Measurements from ENCODE around the gene C4orf50.

Gene C4orf50

DNA sequence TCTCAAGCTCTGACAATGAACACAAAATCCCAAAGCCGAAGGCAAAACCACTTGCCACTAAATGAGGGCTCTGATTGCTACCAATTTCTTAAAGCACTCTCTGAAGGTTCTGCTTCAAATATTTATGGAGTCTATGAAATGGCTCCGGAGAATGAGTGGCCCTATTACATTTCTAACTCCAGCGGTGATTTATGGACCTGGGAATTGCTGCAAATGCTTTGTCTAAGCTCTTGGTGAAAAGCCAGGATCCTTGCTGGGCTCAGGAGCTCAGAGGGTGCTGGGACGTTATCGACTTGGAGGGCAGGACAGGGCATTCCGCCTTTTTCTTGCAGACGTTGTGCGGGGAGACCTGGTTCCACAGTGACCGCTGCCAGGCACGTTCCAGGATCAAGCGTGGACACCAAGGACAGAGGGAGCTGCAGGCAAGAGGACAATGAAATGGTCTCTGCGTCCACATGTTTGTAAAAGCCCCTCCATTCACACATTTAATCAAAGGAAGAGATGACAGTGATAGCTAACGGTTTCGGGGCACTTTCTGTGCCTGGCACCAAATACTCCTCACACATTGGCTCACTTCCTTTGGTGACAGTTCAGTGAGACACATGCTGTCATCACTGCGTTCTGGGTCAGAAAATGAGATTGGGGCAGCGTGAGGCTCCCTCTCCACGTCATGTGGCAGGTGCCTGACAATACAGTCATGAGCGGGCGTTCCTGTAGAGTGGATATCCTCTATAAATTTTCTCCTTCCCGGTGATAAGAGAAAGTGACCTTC is 58.8 kb downstream of the C4orf50 start:
- no peak for DNase-seq
- TF ChIP-seq, protein P1, sequence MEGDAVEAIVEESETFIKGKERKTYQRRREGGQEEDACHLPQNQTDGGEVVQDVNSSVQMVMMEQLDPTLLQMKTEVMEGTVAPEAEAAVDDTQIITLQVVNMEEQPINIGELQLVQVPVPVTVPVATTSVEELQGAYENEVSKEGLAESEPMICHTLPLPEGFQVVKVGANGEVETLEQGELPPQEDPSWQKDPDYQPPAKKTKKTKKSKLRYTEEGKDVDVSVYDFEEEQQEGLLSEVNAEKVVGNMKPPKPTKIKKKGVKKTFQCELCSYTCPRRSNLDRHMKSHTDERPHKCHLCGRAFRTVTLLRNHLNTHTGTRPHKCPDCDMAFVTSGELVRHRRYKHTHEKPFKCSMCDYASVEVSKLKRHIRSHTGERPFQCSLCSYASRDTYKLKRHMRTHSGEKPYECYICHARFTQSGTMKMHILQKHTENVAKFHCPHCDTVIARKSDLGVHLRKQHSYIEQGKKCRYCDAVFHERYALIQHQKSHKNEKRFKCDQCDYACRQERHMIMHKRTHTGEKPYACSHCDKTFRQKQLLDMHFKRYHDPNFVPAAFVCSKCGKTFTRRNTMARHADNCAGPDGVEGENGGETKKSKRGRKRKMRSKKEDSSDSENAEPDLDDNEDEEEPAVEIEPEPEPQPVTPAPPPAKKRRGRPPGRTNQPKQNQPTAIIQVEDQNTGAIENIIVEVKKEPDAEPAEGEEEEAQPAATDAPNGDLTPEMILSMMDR (IDR thresholded peaks at IDR 0.05): no peak

DNA sequence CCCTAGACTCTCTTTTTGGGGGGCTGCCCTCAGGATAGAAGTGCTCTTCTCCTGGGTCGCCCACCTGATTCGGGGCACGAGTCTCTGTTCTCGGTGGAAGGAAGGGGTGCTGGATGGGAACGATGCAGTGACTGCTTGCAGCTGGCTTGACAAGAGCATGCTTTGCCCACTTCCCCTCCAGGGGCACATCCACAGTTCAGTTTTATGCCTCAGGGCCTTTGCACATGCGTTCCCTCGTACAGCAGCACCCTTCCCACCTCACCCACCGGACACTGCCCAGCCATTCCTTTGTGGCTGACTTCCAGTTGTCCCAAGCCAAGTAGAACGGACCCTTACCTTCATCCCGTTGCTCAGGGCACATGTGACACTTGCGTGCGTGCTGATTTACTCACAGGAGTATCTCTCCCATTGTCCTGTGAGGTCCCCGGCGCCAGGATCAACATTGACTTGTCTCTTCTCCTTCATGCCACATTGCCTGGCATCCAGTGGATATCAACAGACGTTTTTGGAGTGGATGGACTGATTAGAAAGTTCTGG is 60.0 kb downstream of the C4orf50 start:
- Histone ChIP-seq H3K4me3 (no peak overlapping the region), H3K4me1 (peaks cover 0 to 7% (median 0%) of the 10 kb centered on the region in 4 donors), H3K36me3 (no peaks in the 10 kb centered on the region), H3K27me3 (peaks cover 0 to 58% of the 10 kb centered on the region in 2 donors), H3K27ac (no peak overlapping the region), H3K9me3 (no peaks in the 10 kb centered on the region)
- TF ChIP-seq, protein P1 (IDR thresholded peaks at IDR 0.05): no peak
- DNase-seq: no peak
- intact Hi-C loops (cut with DNase I; ENCODE audit: low total_unique reads): no loop called here

More for the DNA sequence above, 58.8 kb downstream of the C4orf50 start:
- no peaks in the 10 kb centered on the region for H3K9me3 ChIP-seq
- intact Hi-C loops (cut with DNase I; ENCODE audit: low total_unique reads): no loop called here
- peaks cover 0 to 7% (median 0%) of the 10 kb centered on the region in 4 donors for H3K4me1 ChIP-seq
- H3K36me3 ChIP-seq: no peaks in the 10 kb centered on the region
- no peak overlapping the region for H3K27ac ChIP-seq
- no peak overlapping the region for H3K4me3 ChIP-seq
- H3K27me3 ChIP-seq: peaks cover 0 to 50% of the 10 kb centered on the region in 2 donors

DNA sequence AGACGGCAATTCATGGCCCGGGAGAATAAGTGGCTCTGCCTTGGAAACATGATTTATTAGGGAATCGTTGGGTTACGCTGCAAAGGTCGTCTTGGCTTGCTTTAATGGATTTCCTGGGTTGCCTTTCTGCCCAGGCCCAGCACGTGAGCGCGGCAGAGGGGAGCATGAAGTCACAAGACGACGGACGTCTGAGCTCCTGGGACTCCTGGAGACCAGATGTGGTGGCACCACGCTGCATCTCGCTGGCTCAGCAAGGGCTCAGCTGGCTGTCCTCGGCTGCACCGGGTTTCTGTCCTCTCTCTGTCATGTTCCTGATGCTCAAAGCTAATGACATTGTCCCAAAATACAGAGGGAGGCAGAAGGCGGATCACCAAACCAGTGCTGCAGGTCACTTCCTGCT is 61.2 kb downstream of the C4orf50 start:
- DNase-seq: no peak
- peaks cover 0 to 55% of the 10 kb centered on the region in 2 donors for H3K27me3 ChIP-seq
- intact Hi-C loops (cut with DNase I; ENCODE audit: low total_unique reads): no loop called here
- TF ChIP-seq, protein P1 (IDR thresholded peaks at IDR 0.05): no peak
- H3K4me1 ChIP-seq: peaks cover 0 to 7% (median 0%) of the 10 kb centered on the region in 4 donors
- no peak overlapping the region for H3K4me3 ChIP-seq
- no peaks in the 10 kb centered on the region for H3K9me3 ChIP-seq
- H3K36me3 ChIP-seq: no peaks in the 10 kb centered on the region
- no peak overlapping the region for H3K27ac ChIP-seq

DNA sequence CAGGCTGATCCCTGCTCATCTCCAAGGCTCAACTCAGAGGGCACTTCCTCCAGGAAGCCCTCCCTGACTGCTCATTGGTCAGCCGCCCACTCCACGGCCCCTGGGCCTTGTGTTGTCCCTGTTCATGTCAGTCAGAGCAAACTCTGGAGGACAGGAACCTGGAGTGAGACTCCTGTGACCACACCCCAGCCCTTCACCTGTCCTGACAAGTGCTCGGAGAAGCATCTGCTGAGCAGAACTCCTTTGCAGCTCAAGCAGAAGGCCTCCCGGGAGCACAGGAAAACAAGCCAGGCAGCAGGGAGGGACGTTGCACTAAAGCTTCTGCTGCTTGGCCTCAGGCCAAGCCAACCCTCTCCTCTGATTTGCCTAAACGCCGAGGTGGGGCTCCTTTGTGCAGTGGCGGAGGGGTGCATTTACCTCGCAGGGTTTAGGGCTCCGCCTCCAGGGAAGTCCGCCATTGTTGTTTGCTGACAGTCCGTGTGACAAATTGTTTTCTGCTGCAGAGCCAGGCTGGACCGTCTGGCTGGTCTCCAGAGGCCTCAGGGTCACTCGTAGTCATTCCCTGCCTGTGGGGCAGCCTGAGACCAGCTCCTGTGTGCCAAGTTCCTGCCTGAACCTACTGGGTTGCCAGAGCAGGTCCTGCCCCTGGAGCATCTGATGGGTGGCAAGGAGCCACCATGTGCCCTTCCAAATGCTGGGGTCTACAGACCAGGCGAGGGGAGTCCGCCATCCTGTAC is 61.8 kb downstream of the C4orf50 start:
- H3K9me3 ChIP-seq: no peaks in the 10 kb centered on the region
- H3K36me3 ChIP-seq: no peaks in the 10 kb centered on the region
- peaks cover 0 to 7% (median 0%) of the 10 kb centered on the region in 4 donors for H3K4me1 ChIP-seq
- peaks cover 0 to 55% of the 10 kb centered on the region in 2 donors for H3K27me3 ChIP-seq
- no peak overlapping the region for H3K27ac ChIP-seq
- DNase-seq: no peak
- H3K4me3 ChIP-seq: no peak overlapping the region
- intact Hi-C loops (cut with DNase I; ENCODE audit: low total_unique reads): no loop called here
- TF ChIP-seq, protein P1 (IDR thresholded peaks at IDR 0.05): no peak

DNA sequence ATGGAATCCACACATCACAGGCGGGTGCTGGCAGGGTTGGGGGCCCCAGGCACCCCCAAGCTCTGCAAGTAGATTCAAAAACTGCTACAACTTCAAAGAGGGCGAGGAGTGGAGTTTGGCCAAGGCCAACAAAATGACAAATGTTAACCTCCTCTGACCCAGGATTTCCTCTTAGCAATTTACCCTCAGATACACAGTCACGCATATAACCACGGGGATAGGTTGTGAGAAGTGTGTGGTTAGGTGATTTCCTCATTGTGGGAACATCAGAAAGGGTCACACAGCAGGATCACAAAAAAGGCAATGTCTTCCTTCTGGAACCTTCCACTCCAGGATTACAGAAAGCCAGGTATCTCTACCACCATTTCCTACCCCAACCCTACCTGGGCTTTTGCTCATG is 62.4 kb downstream of the C4orf50 start:
- Histone ChIP-seq H3K27me3 (peaks cover 0 to 55% of the 10 kb centered on the region in 2 donors), H3K9me3 (no peaks in the 10 kb centered on the region), H3K4me1 (peaks cover 0 to 7% (median 0%) of the 10 kb centered on the region in 4 donors), H3K4me3 (no peak overlapping the region), H3K27ac (no peak overlapping the region), H3K36me3 (no peaks in the 10 kb centered on the region)
- no peak for DNase-seq
- TF ChIP-seq, protein P1 (IDR thresholded peaks at IDR 0.05): no peak
- intact Hi-C loops (cut with DNase I; ENCODE audit: low total_unique reads): no loop called here
